Choroid plexus epithelial cell (primary cell): ENCODE results near the gene TRPC1.
"Not testable (repeated sequence)": the region's sequence is repeated elsewhere in the genome, so short reads cannot be mapped to it uniquely, and the experiment has no call there.

Source experiments
- DNase-seq: peaks from one replicate; pipeline ENCODE4 v3.0.0-alpha.2; 2010; ENCODE audit warnings: low read depth
- H3K4me3 ChIP-seq: 2 replicates; pipeline ENCODE4 v1.5.1; 2011; ENCODE audit warnings: low read depth, mild to moderate bottlenecking, control low read depth, low read length, moderate library complexity
- CTCF ChIP-seq: conservative IDR thresholded peaks from 2 replicates; pipeline ENCODE4 v1.5.1; 2011; ENCODE audit warnings: low read depth, mild to moderate bottlenecking, control low read depth, inconsistent platforms, low read length, moderate library complexity

The TRPC1 gene

GRCh38 chr3:142694225-142694624 is 29.6 kb upstream of the TRPC1 start:
- TF ChIP-seq CTCF: no peak
- no peak overlapping the region for H3K4me3 ChIP-seq
- no peak for DNase-seq

GRCh38 chr3:142705198-142705597 is 18.6 kb upstream of the TRPC1 start:
- no peak for TF ChIP-seq CTCF
- DNase-seq: no peak
- H3K4me3 ChIP-seq: no peak overlapping the region

- H3K4me3 ChIP-seq: no peak overlapping the region
- DNase-seq: no peak
- no peak for TF ChIP-seq CTCF
Measured at GRCh38 chr3:142706321-142707127, 17.3 kb upstream of the TRPC1 start.

GRCh38 chr3:142709207-142709606 is 14.6 kb upstream of the TRPC1 start:
- TF ChIP-seq CTCF: no peak
- no peak overlapping the region for H3K4me3 ChIP-seq
- no peak for DNase-seq

GRCh38 chr3:142714882-142715281 is 9.0 kb upstream of the TRPC1 start:
- H3K4me3 ChIP-seq, DNase-seq: not testable (repeated sequence)

- no peak for TF ChIP-seq CTCF
- DNase-seq: no peak
- no peak overlapping the region for H3K4me3 ChIP-seq
Measured at GRCh38 chr3:142716102-142716501, 7.7 kb upstream of the TRPC1 start.

- H3K4me3 ChIP-seq: peak overlapping the region; percentile 73
- DNase-seq: no peak
- TF ChIP-seq CTCF: no peak
Measured at GRCh38 chr3:142723665-142723967, 218 bp upstream of the TRPC1 start.
